HG03520 (cell line): ENCODE results near the gene GRID2.

Source experiments
- ATAC-seq: cut with Tn5 transposase; IDR thresholded peaks from one replicate; pipeline ENCODE4 v1.9.1; 2021; ENCODE audit warnings: mild to moderate bottlenecking, moderate library complexity; ENCODE audit not compliant: unreplicated experiment

The GRID2 gene

DNA sequence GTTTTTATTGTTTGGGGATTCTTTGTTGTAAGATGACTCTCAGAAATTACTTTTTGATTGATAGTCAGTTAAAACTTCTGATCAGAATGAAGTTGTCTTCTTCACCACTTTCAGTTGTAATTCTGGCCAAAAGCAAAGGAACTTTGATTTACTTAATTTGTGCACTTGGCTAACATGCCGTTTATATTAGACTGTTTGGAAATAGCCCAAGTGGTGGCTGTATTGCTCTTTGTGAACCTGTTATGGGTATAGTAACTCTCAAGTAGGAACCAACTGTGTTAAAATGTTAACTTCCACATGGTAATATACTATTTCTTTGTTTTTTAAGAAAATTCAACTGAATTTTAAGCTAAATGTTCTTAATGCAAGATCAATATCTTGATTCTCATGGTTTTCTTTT, 581.9 kb downstream of the GRID2 start:
- no peak for ATAC-seq

- ATAC-seq = no peak
Observed at GRCh38 chr4:92952426-92952825, 648.7 kb downstream of the GRID2 start.

DNA sequence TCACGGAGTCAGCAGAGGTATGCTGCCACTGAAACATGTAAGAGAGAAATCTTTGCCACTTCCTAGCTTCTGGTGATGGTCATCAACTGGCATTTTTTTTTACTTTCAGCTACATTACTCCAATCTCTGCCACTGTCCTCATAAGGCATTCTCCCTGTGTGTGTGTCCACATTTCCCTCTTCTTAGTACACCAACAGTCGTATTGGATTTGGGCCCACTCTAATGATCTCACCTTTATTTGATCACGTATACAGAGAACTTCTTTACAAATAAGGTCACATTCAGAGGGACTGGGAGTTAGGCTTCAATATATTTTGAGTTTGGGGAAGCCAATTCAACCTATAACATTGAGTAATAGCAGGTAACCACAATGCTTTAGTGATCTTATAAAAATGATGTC, 649.1 kb downstream of the GRID2 start:
- no peak for ATAC-seq

- ATAC-seq = no peak
Observed at GRCh38 chr4:92953462-92953861, 649.7 kb downstream of the GRID2 start.

- no peak for ATAC-seq
Observed at GRCh38 chr4:92961881-92962280, 658.1 kb downstream of the GRID2 start.

GRCh38 chr4:92962831-92963230, 659.1 kb downstream of the GRID2 start:
- ATAC-seq = no peak

GRCh38 chr4:92968556-92968955, 664.8 kb downstream of the GRID2 start:
- ATAC-seq = no peak

GRCh38 chr4:92968996-92969395, 665.2 kb downstream of the GRID2 start:
- ATAC-seq = no peak

DNA sequence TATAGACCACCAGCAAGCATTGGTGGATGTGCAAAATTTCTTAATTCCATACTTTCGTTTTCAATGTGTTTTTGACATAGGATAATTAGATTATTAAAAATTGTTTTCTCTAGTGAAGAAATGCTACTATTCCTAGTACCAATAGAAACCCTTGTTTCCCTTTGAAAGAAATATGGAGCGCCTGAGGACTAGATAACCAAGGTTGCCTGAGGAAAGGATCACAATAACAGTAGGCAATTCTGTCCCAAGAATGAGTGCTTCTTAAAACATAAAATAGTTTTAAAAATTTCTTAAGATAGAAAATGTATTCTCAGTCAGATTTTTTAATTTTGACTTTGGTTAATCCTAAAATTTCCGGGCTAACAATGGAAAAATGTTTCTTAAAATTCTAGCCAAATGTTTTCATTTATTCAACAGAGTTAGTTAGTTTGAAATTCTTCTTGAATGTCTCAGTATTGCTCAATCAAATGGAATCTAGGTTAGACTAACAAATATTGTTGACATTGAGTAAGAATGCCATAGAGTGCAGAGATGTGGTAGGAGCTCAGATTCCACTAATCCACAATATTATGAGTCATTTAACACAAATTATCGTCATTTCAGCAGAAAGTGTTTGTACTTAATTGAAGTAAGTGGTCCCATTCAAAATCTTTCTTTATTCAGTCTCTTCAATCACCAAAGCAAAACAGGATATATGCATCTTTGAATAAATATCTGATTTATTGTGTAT, 666.0 kb downstream of the GRID2 start:
- no peak for ATAC-seq

- no peak for ATAC-seq
Observed at GRCh38 chr4:92970996-92971395, 667.2 kb downstream of the GRID2 start.

DNA sequence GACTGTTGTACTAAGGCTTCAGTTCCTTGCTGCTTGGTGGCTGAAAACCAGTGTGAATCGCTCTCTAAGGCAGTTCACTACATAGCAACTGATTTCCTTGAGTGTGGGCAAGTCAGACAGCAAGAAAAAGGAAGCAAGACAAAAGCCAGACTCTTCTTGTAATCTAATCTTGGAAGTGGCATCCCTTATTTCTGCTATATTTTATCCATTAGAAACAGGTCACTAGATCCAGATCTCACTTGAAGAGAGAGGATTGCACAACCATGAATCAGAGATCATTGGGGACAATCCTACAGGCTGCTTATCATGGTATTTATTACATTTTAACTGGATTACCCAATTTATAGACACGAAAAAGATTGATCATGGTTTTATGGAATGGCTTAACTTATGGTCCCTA, 684.5 kb downstream of the GRID2 start:
- ATAC-seq = no peak

- no peak for ATAC-seq
Observed at GRCh38 chr4:92992758-92993157, 689.0 kb downstream of the GRID2 start.

DNA sequence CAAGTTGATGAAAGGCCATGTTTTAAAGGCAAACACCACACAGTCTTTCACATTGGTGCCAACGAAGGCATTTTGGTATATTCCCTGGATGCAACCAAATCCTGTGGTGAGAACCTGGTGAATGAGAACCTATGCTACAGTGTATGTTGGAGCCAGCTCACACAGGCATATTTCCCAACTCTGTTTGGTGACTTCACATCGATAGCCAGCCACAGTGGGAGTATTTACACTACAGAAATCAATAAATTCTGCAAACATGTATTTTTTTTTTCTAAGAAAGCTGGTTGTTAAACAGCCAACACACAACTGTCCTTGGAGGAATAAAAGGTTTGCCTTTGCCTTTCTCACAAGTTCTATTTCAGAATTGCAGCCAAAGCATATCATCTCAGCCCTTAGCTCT, 691.0 kb downstream of the GRID2 start:
- no peak for ATAC-seq

GRCh38 chr4:92996533-92996932, 692.8 kb downstream of the GRID2 start:
- ATAC-seq = no peak

GRCh38 chr4:93000910-93001309, 697.1 kb downstream of the GRID2 start:
- no peak for ATAC-seq

DNA sequence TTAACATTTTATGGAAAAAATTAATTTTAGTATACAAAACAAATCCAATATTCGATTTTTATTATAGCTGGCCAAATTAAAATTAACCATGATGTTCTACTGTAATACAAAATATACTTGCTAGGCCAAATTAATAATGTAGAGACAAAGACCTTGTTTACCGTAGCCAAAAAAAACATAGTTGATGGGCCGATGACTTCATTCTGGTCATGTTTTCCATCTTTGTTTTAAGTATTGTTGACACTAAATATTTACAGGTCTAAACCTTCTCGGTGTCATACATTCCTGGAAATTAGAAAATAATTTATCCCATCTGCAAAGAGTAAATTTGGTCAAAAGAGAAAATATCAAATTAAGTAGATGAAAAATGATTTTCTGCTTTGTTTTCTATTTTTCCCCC, 698.5 kb downstream of the GRID2 start:
- no peak for ATAC-seq

DNA sequence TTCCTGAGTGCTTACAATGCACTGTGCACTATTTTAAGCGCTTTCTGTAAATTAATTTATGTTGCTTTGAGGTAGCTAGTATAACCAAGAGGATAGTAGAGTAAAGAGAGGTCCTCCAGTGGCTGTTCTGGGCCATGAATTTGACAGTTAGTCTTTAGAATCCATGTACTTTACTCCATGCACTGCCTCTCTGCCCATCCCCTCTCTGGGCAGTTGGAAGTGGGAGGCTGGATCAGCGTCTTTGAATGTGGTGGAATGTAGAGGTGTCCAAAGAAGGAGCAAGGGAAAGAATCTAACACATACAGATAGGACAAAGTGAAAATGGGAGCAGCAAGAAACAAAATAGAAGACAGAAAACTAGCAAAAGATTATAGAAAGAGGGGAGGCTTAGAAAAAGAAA, 712.6 kb downstream of the GRID2 start:
- ATAC-seq = no peak

- no peak for ATAC-seq
Observed at GRCh38 chr4:93018243-93018642, 714.5 kb downstream of the GRID2 start.

DNA sequence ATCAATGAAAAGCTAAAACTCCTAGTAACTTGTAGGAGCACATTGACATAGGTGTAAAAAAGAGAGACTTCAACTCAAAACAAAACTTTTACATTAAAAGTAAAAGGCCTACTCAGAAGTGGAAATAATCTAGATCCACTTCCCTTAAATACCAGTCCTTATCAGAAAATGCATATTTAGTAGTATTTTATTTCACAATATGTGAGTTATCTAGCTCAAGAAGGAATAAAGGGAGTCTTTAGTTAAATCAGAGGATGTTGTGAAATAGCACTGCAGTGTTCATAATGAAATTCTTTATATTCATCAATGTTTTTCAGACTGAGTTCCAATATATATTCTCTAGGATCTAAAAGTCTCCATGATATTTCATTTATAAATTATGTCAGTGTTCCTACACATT, 715.0 kb downstream of the GRID2 start:
- no peak for ATAC-seq

DNA sequence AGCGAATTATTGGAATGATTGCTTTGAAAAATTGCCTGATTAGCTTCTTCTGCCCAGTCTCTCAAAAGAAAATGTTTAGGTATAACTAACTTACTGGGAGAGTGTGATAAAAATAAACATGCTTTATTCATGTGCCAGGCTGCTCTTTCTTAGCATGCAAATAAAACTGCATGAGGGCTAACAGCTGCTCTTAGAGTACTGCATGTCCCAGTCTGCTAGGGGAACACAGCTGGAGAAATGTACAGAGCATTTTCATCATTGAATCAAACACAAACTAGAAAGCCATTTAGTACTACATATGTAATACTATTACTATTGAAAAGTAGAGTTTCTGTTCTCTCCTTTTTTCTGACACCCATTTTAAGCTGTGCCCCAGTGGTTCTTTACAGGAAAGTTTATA, 726.0 kb downstream of the GRID2 start:
- no peak for ATAC-seq

GRCh38 chr4:93030670-93031069, 726.9 kb downstream of the GRID2 start:
- ATAC-seq = no peak

DNA sequence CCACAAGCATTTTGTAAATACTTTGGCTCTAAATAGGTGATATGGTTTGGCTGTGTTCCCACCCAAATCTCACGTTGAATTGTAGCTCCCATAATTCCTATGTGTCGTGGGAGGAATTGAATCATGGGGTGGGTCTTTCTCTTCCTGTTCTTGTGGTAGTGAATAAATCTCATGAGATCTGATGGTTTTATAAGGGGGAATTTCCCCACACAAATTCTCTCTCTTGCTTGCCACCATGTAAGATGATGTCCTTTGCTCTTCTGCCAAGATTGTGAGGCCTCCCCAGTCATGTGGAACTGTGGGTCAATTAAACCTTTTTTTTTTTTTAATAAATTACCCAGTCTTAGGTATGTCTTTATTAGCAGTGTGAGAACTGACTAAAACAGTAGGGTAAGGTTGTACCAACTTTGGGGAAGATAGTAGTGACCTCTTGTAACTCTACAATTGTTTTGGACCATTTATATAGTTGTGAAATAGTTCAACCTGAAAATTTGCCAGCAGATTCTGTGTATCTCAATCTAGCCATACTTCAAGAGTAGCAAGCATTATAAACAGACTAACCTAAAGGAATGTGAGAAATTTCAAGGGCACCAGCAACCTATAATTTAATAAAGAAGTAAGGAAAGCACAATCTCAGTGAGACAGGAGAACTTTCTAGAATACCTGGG, 727.8 kb downstream of the GRID2 start:
- no peak for ATAC-seq

- ATAC-seq = no peak
Observed at GRCh38 chr4:93042746-93043145, 739.0 kb downstream of the GRID2 start.
